LNCAP (cell line): ENCODE data around the gene INPP4A.

Experiments
- CTCF ChIP-seq: fragments of 450-650 bp; IDR thresholded peaks from 2 replicates; pipeline ENCODE4 v1.5.1; 2017; ENCODE audit warnings: mild to moderate bottlenecking

The INPP4A gene

GRCh38 chr2:98432145-98432544 is 12.5 kb upstream of the INPP4A start:
- TF ChIP-seq CTCF = no peak

GRCh38 chr2:98433363-98433964 is 11.2 kb upstream of the INPP4A start:
- no peak for TF ChIP-seq CTCF

GRCh38 chr2:98434492-98434891 is 10.2 kb upstream of the INPP4A start:
- no peak for TF ChIP-seq CTCF

- TF ChIP-seq CTCF = no peak
Measured at GRCh38 chr2:98436734-98437133, 7.9 kb upstream of the INPP4A start.

- TF ChIP-seq CTCF = no peak
Measured at GRCh38 chr2:98438190-98439133, 6.2 kb upstream of the INPP4A start.

- no peak for TF ChIP-seq CTCF
Measured at GRCh38 chr2:98441706-98442450, 2.8 kb upstream of the INPP4A start.

GRCh38 chr2:98442488-98442887 is 2.2 kb upstream of the INPP4A start:
- no peak for TF ChIP-seq CTCF
